ENCODE data around the gene RIPK4.

DNA sequence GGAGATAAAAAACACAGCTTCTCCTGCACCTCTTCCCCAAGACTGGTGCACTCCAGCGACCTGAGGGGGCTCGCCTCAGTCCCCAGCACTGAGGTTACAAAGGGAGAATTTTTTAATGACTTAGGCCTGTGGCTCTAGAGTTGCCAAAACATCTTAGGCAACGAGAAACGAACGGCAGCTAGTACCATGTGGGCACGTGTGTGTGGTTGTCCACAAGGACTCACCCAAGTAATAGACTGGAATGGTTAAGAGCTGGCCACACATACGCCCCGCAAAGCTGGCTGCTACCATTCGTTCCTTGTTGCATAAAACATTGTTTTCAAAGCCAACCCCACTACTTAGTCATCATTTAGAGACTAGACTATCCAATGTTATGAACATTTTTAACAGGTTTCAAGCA is 26.9 kb downstream of the RIPK4 start:
- TF ChIP-seq, protein P1, sequence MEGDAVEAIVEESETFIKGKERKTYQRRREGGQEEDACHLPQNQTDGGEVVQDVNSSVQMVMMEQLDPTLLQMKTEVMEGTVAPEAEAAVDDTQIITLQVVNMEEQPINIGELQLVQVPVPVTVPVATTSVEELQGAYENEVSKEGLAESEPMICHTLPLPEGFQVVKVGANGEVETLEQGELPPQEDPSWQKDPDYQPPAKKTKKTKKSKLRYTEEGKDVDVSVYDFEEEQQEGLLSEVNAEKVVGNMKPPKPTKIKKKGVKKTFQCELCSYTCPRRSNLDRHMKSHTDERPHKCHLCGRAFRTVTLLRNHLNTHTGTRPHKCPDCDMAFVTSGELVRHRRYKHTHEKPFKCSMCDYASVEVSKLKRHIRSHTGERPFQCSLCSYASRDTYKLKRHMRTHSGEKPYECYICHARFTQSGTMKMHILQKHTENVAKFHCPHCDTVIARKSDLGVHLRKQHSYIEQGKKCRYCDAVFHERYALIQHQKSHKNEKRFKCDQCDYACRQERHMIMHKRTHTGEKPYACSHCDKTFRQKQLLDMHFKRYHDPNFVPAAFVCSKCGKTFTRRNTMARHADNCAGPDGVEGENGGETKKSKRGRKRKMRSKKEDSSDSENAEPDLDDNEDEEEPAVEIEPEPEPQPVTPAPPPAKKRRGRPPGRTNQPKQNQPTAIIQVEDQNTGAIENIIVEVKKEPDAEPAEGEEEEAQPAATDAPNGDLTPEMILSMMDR (IDR thresholded peaks at IDR 0.05): no peak
- no peak for TF ChIP-seq POLR2A (IDR thresholded peaks at IDR 0.05)
